Measurements from ENCODE around the gene MRNIP.

The MRNIP gene

GRCh38 chr5:179820483-179821297 is 37.9 kb downstream of the MRNIP start, which contains the start of gene SQSTM1:
TSS of gene SQSTM1 (plus strand) at chr5:179820905. CDS start at chr5:179820937, 32 bp downstream.
- H3K4me3 Mint-ChIP-seq: peak within 1 kb of the TSS; percentile 95
- H3K4me1 Mint-ChIP-seq: peaks cover 35% of the 10 kb centered on the region
- DNase-seq (ENCODE audit: low spot score in 2 of 2) (peak; percentile 92 to 96), ATAC-seq (ENCODE audit: low read depth) (peak; percentile 40)
- H3K27ac Mint-ChIP-seq: peak within 1 kb of the TSS; percentile 99
- peaks cover 9% of the 10 kb centered on the region for H3K36me3 Mint-ChIP-seq
- H3K9me3 Mint-ChIP-seq: no peaks in the 10 kb centered on the region
- H3K27me3 Mint-ChIP-seq: no peaks in the 10 kb centered on the region

GRCh38 chr5:179820127-179820482 is 38.5 kb downstream of the MRNIP start:
- no peak for DNase-seq (ENCODE audit: low spot score in 2 of 2)
- ATAC-seq (ENCODE audit: low read depth): no peak
- Mint-ChIP-seq H3K27ac (peak overlapping the region; percentile 99), H3K4me1 (peaks cover 37% of the 10 kb centered on the region), H3K27me3 (no peaks in the 10 kb centered on the region), H3K9me3 (no peaks in the 10 kb centered on the region), H3K4me3 (peak overlapping the region; percentile 91), H3K36me3 (peaks cover 7% of the 10 kb centered on the region)

GRCh38 chr5:179819296-179820126 is 39.1 kb downstream of the MRNIP start:
- H3K36me3 Mint-ChIP-seq: peaks cover 3% of the 10 kb centered on the region
- H3K9me3 Mint-ChIP-seq: no peaks in the 10 kb centered on the region
- DNase-seq (ENCODE audit: low spot score in 2 of 2) (peak; percentile 53 to 79), ATAC-seq (ENCODE audit: low read depth) (peak; percentile 6)
- H3K4me3 Mint-ChIP-seq: peak overlapping the region; percentile 91
- no peaks in the 10 kb centered on the region for H3K27me3 Mint-ChIP-seq
- H3K4me1 Mint-ChIP-seq: peaks cover 33% of the 10 kb centered on the region
- peak overlapping the region; percentile 99 for H3K27ac Mint-ChIP-seq

GRCh38 chr5:179818746-179819295 is 39.8 kb downstream of the MRNIP start:
- no peaks in the 10 kb centered on the region for H3K9me3 Mint-ChIP-seq
- peak overlapping the region; percentile 86 for H3K4me3 Mint-ChIP-seq
- DNase-seq (ENCODE audit: low spot score in 2 of 2) (peak; percentile 86 to 91), ATAC-seq (ENCODE audit: low read depth) (peak; percentile 74)
- no peaks in the 10 kb centered on the region for H3K36me3 Mint-ChIP-seq
- H3K27me3 Mint-ChIP-seq: no peaks in the 10 kb centered on the region
- peaks cover 33% of the 10 kb centered on the region for H3K4me1 Mint-ChIP-seq
- H3K27ac Mint-ChIP-seq: peak overlapping the region; percentile 99

GRCh38 chr5:179817890-179818745 is 40.5 kb downstream of the MRNIP start:
- H3K9me3 Mint-ChIP-seq: no peaks in the 10 kb centered on the region

GRCh38 chr5:179817470-179817840 is 41.2 kb downstream of the MRNIP start:
- Mint-ChIP-seq H3K9me3 (no peaks in the 10 kb centered on the region), H3K36me3 (peaks cover 2% of the 10 kb centered on the region), H3K4me1 (peaks cover 30% of the 10 kb centered on the region), H3K4me3 (peak overlapping the region; percentile 74), H3K27me3 (no peaks in the 10 kb centered on the region), H3K27ac (peak overlapping the region; percentile 99)
- DNase-seq (ENCODE audit: low spot score in 2 of 2) (no peak), ATAC-seq (ENCODE audit: low read depth) (no peak)

More at GRCh38 chr5:179817890-179818745, 40.5 kb downstream of the MRNIP start:
- DNase-seq (ENCODE audit: low spot score in 2 of 2) (no peak), ATAC-seq (ENCODE audit: low read depth) (no peak)
- Mint-ChIP-seq H3K4me3 (peak overlapping the region; percentile 86), H3K27ac (peak overlapping the region; percentile 99), H3K36me3 (peaks cover under 1% of the 10 kb centered on the region), H3K27me3 (no peaks in the 10 kb centered on the region), H3K4me1 (peaks cover 33% of the 10 kb centered on the region)

GRCh38 chr5:179816796-179817469 is 41.7 kb downstream of the MRNIP start:
- ATAC-seq (ENCODE audit: low read depth) (no peak), DNase-seq (ENCODE audit: low spot score in 2 of 2) (no peak)
- H3K9me3 Mint-ChIP-seq: no peaks in the 10 kb centered on the region
- peak overlapping the region; percentile 99 for H3K27ac Mint-ChIP-seq
- H3K4me1 Mint-ChIP-seq: peaks cover 24% of the 10 kb centered on the region
- no peaks in the 10 kb centered on the region for H3K27me3 Mint-ChIP-seq
- H3K4me3 Mint-ChIP-seq: peak overlapping the region; percentile 74
- peaks cover 2% of the 10 kb centered on the region for H3K36me3 Mint-ChIP-seq

GRCh38 chr5:179816401-179816795 is 42.2 kb downstream of the MRNIP start:
- no peaks in the 10 kb centered on the region for H3K27me3 Mint-ChIP-seq
- peaks cover 21% of the 10 kb centered on the region for H3K4me1 Mint-ChIP-seq
- H3K36me3 Mint-ChIP-seq: peaks cover 2% of the 10 kb centered on the region
- no peaks in the 10 kb centered on the region for H3K9me3 Mint-ChIP-seq
- no peak overlapping the region for H3K27ac Mint-ChIP-seq
- H3K4me3 Mint-ChIP-seq: peak overlapping the region; percentile 21
- ATAC-seq (ENCODE audit: low read depth) (no peak), DNase-seq (ENCODE audit: low spot score in 2 of 2) (no peak)

GRCh38 chr5:179815491-179816249 is 42.9 kb downstream of the MRNIP start:
- peaks cover 19% of the 10 kb centered on the region for H3K4me1 Mint-ChIP-seq
- peak overlapping the region; percentile 24 for H3K27ac Mint-ChIP-seq
- DNase-seq (ENCODE audit: low spot score in 2 of 2) (no peak), ATAC-seq (ENCODE audit: low read depth) (no peak)
- no peaks in the 10 kb centered on the region for H3K27me3 Mint-ChIP-seq
- no peaks in the 10 kb centered on the region for H3K9me3 Mint-ChIP-seq
- H3K4me3 Mint-ChIP-seq: peak overlapping the region; percentile 42
- H3K36me3 Mint-ChIP-seq: peaks cover 2% of the 10 kb centered on the region

- H3K4me3 Mint-ChIP-seq: no peak overlapping the region
- no peak for ATAC-seq (ENCODE audit: low read depth)
- no peaks in the 10 kb centered on the region for H3K27me3 Mint-ChIP-seq
- DNase-seq (ENCODE audit: low spot score in 2 of 2): no peak
- H3K4me1 Mint-ChIP-seq: peaks cover 13% of the 10 kb centered on the region
- H3K27ac Mint-ChIP-seq: no peak overlapping the region
- peaks cover 2% of the 10 kb centered on the region for H3K36me3 Mint-ChIP-seq
- H3K9me3 Mint-ChIP-seq: no peaks in the 10 kb centered on the region
These were observed 44.5 kb downstream of the MRNIP start for GRCh38 chr5:179814090-179814489.

GRCh38 chr5:179812997-179813607 is 45.5 kb downstream of the MRNIP start:
- Mint-ChIP-seq H3K27me3 (no peaks in the 10 kb centered on the region), H3K4me1 (peaks cover 6% of the 10 kb centered on the region), H3K4me3 (no peak overlapping the region), H3K36me3 (peaks cover 2% of the 10 kb centered on the region), H3K9me3 (no peaks in the 10 kb centered on the region), H3K27ac (no peak overlapping the region)
- ATAC-seq (ENCODE audit: low read depth): no peak
- DNase-seq (ENCODE audit: low spot score in 2 of 2): no peak

GRCh38 chr5:179812135-179812825 is 46.3 kb downstream of the MRNIP start:
- peaks cover 2% of the 10 kb centered on the region for H3K36me3 Mint-ChIP-seq
- H3K27me3 Mint-ChIP-seq: no peaks in the 10 kb centered on the region
- H3K27ac Mint-ChIP-seq: no peak overlapping the region
- H3K4me3 Mint-ChIP-seq: no peak overlapping the region
- no peaks in the 10 kb centered on the region for H3K9me3 Mint-ChIP-seq
- peaks cover 4% of the 10 kb centered on the region for H3K4me1 Mint-ChIP-seq
- DNase-seq (ENCODE audit: low spot score in 2 of 2) (no peak), ATAC-seq (ENCODE audit: low read depth) (no peak)

All from memory B cell (primary cell).